Tibial nerve (tissue), 4 donors: Measurements from ENCODE around the gene NTNG2. TPM values are rescaled to one million over a fixed set of nuclear protein-coding genes. Genes with fewer than 3 reads are reported as not detected.

Source experiments
- DNase-seq, 2 donors: peaks; one replicate each; pipeline ENCODE4 v3.0.0-alpha.2; 2019; ENCODE audit warnings: low spot score in 2 of 2
- H3K27ac ChIP-seq, 4 donors: fragments of 200-600 bp; sonication (generic) in 3 of 4; one replicate each; pipeline ENCODE4 v1.5.1; 2017 to 2019; ENCODE audit warnings: mild to moderate bottlenecking in 1 of 4
- H3K27me3 ChIP-seq, 2 donors: fragments of 200-600 bp; sonication (generic) in 1 of 2; one replicate each; pipeline versions ENCODE4 v1.5.1 to v1.6.0; 2017 to 2019
- H3K36me3 ChIP-seq, 3 donors: fragments of 200-600 bp; sonication (generic); one replicate each; pipeline ENCODE4 v1.5.1; 2018 to 2019
- H3K4me1 ChIP-seq, 4 donors: fragments of 200-600 bp; sonication (generic) in 3 of 4; one replicate each; pipeline ENCODE4 v1.5.1; 2017 to 2019
- H3K4me3 ChIP-seq, 4 donors: fragments of 200-600 bp; sonication (generic) in 3 of 4; one replicate each; pipeline ENCODE4 v1.5.1; 2017 to 2019; ENCODE audit warnings: mild to moderate bottlenecking in 1 of 4, moderate library complexity in 1 of 4
- H3K9me3 ChIP-seq, 4 donors: fragments of 200-600 bp; sonication (generic) in 3 of 4; one replicate each; pipeline ENCODE4 v1.5.1; 2017 to 2019
- CTCF ChIP-seq, 5 experiments: fragments of 200-600 bp in 3 of 5; fragments of 450-650 bp in 2 of 5; sonication (generic) in 3 of 5; IDR thresholded peaks; one replicate each; pipeline ENCODE4 v1.5.1; 2016 to 2019; ENCODE audit warnings: antibody characterized with exemption in 5 of 5, mild to moderate bottlenecking in 3 of 5, moderate library complexity in 2 of 5
- EP300 ChIP-seq, 2 donors: sonication (generic); formaldehyde crosslinking; IDR thresholded peaks; one replicate each; pipeline ENCODE4 v1.6.1; 2017; ENCODE audit warnings: antibody characterized with exemption in 2 of 2, mild to moderate bottlenecking in 1 of 2
- POLR2A ChIP-seq, 2 donors: fragments of 450-650 bp; IDR thresholded peaks; one replicate each; pipeline ENCODE4 v1.6.1; 2017; ENCODE audit warnings: antibody characterized with exemption in 2 of 2, mild to moderate bottlenecking in 2 of 2, moderate library complexity in 2 of 2
- WGBS, 2 donors: methylation state at CpG; one replicate each; pipeline ENCODE4 v1.1.5; 2018; 5-methylcytosine and 5-hydroxymethylcytosine counted together
- total RNA-seq, 4 donors: library from RNA; depleted of rRNA; stranded (reverse); fragments of >200 nt; gene quantifications; one replicate each; pipeline ENCODE4 v1.1.0, GENCODE V29; 2016

NTNG2 gene
- total RNA-seq, 4 donors from 2014 or later, result 0.63 to 21.4 (median 1.0) TPM

DNA sequence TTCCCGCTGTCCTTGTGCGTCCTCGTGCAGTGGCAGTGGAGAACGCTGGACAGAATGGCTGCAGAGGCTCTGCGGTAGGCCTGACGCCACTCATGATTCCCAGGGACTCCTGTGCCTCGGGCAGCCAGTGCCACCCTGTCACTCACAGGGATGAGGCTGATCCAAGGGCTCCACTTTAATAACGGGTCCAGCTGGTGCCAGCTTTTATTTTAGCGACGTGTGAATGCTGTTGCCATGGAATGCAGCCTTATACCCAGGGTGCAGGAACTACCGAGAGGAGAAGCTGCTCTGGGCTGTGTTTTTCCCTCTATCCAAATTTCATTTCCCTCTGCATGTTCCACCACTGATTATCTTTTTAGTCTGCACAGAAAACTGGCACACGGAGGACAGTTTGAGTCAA is 15.8 kb upstream of the NTNG2 start:
- Histone ChIP-seq H3K4me1 (peaks cover 0 to 8% (median 1%) of the 10 kb centered on the region in 4 donors), H3K27ac (no peak overlapping the region), H3K36me3 (no peaks in the 10 kb centered on the region), H3K27me3 (peaks cover 0 to 94% of the 10 kb centered on the region in 2 donors), H3K9me3 (no peaks in the 10 kb centered on the region), H3K4me3 (no peak overlapping the region)
- 84% methylated on average over 12 of the region's 12 CpGs for WGBS, 2 donors
- DNase-seq, result no peak
- no peak for TF ChIP-seq EP300 (IDR thresholded peaks at IDR 0.05)
- TF ChIP-seq CTCF (IDR thresholded peaks at IDR 0.05), result no peak
- no peak for TF ChIP-seq POLR2A (IDR thresholded peaks at IDR 0.05)

GRCh38 chr9:132146575-132146974 is 15.3 kb upstream of the NTNG2 start:
- H3K27ac ChIP-seq, result no peak overlapping the region
- H3K27me3 ChIP-seq, result peaks cover 0 to 94% of the 10 kb centered on the region in 2 donors
- no peaks in the 10 kb centered on the region for H3K36me3 ChIP-seq
- H3K4me3 ChIP-seq, result no peak overlapping the region
- WGBS, 2 donors, result 84 to 87% methylated on average over 13 of the region's 13 CpGs
- H3K9me3 ChIP-seq, result no peaks in the 10 kb centered on the region
- TF ChIP-seq POLR2A (IDR thresholded peaks at IDR 0.05) (no peak), EP300 (IDR thresholded peaks at IDR 0.05) (no peak), CTCF (IDR thresholded peaks at IDR 0.05) (no peak)
- H3K4me1 ChIP-seq, result peaks cover 0 to 3% (median 0%) of the 10 kb centered on the region in 4 donors
- DNase-seq, result no peak

DNA sequence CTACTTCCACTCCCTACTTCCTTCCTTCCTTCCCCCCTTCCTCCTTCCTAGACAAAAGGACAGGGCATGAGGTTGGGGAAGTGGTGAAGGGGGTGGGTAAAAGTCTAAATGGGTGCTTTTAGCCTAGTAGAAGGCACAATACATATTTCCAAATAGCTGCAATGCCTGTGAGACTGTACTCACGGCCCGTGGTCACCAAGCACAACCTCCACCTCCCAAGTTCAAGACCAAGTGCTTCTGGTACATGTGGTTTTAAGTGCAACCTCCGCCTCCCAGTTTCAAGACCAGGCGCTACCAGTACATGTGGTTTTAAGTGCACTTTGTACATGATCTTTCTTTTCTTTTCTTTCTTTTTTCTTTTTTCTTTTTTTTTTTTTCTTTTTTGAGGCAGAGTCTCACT is 14.5 kb upstream of the NTNG2 start:
- 56 to 65% methylated on average over 4 of the region's 4 CpGs for WGBS, 2 donors
- Histone ChIP-seq H3K4me1 (no peaks in the 10 kb centered on the region), H3K27ac (no peak overlapping the region), H3K27me3 (peaks cover 0 to 88% of the 10 kb centered on the region in 2 donors), H3K36me3 (no peaks in the 10 kb centered on the region), H3K9me3 (no peaks in the 10 kb centered on the region), H3K4me3 (no peak overlapping the region)
- no peak for DNase-seq
- TF ChIP-seq POLR2A (IDR thresholded peaks at IDR 0.05) (no peak), EP300 (IDR thresholded peaks at IDR 0.05) (no peak), CTCF (IDR thresholded peaks at IDR 0.05) (no peak)

DNA sequence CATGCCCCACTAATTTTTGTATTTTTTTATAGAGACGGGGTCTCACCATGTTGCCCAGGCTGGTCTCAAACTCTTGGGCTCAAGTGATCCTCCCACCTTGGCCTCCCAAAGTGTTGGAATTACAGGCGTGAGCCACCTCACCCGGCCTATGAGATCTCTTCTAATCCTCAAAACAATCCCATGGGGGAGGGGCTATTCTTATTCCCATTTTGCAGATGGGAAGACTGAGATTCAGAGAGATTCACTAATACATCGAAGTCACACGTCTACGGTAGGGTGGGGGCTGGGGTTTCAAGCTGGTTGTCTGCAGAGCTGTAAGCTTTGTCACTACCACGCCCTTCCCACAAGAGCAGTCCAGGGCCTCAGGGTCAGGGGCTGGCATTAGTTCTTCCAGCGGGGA is 14.0 kb upstream of the NTNG2 start:
- no peaks in the 10 kb centered on the region for H3K4me1 ChIP-seq
- H3K27ac ChIP-seq, result no peak overlapping the region
- no peak overlapping the region for H3K4me3 ChIP-seq
- WGBS, 2 donors, result 85 to 92% methylated on average over 8 of the region's 8 CpGs
- peaks cover 0 to 89% of the 10 kb centered on the region in 2 donors for H3K27me3 ChIP-seq
- TF ChIP-seq EP300 (IDR thresholded peaks at IDR 0.05) (no peak), POLR2A (IDR thresholded peaks at IDR 0.05) (no peak), CTCF (IDR thresholded peaks at IDR 0.05) (no peak)
- no peaks in the 10 kb centered on the region for H3K9me3 ChIP-seq
- no peaks in the 10 kb centered on the region for H3K36me3 ChIP-seq
- no peak for DNase-seq

DNA sequence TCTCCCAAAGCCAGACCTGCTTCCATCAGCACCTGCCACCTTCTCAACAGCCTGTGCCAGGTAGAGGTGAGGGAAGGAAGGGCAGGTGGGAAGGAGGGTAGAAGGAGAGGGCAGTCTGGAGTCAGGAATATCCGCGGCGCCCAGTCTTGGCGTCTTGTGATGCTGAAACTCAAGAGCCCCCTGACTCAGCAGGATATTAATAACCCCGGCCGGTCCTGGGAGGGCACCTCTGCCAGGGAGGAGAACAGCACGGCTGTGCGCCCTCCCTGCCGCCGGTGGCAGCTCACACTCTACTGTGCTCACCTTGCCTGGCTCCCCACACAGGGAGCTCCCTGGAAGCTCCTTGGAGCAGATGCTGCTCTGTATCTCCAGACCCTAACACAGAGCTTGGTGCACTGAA is 11.6 kb upstream of the NTNG2 start:
- peaks cover 0 to 87% of the 10 kb centered on the region in 2 donors for H3K27me3 ChIP-seq
- WGBS, 2 donors, result 74 to 75% methylated on average over 10 of the region's 10 CpGs
- no peaks in the 10 kb centered on the region for H3K9me3 ChIP-seq
- no peak overlapping the region for H3K4me3 ChIP-seq
- H3K36me3 ChIP-seq, result no peaks in the 10 kb centered on the region
- no peak for TF ChIP-seq CTCF (IDR thresholded peaks at IDR 0.05)
- TF ChIP-seq EP300 (IDR thresholded peaks at IDR 0.05), result no peak
- TF ChIP-seq POLR2A (IDR thresholded peaks at IDR 0.05), result no peak
- DNase-seq, result no peak
- H3K4me1 ChIP-seq, result no peaks in the 10 kb centered on the region
- no peak overlapping the region for H3K27ac ChIP-seq
